DND-41 (cell line): ENCODE data around the gene TMPRSS15.

ENCODE experiments used
- ATAC-seq: fragments of 200-7000 bp; cut with Tn5 transposase; 3 replicates; pipeline ENCODE4 v1.9.1; 2021; ENCODE audit warnings: low read depth; ENCODE audit not compliant: insufficient read depth
- DNase-seq: peaks from one replicate; pipeline ENCODE4 v3.0.0-alpha.2; 2020
- H2AFZ ChIP-seq: 2 replicates; pipeline ENCODE4 v1.6.0; 2012; ENCODE audit warnings: low read depth, low read length
- H3K27ac ChIP-seq: 2 replicates; pipeline ENCODE4 v1.5.1; 2012; ENCODE audit warnings: low read length, inconsistent platforms
- H3K27me3 ChIP-seq: fragments of 200-600 bp; sonication (generic); 2 replicates; pipeline ENCODE4 v1.6.0; 2012; ENCODE audit warnings: low read length, mild to moderate bottlenecking, inconsistent platforms; ENCODE audit not compliant: insufficient read depth, poor library complexity
- H3K36me3 ChIP-seq: 2 replicates; pipeline ENCODE4 v1.5.1; 2012; ENCODE audit warnings: low read length, inconsistent platforms; ENCODE audit not compliant: insufficient read depth
- H3K4me1 ChIP-seq: 2 replicates; pipeline ENCODE4 v1.5.1; 2012; ENCODE audit warnings: mild to moderate bottlenecking, low read length; ENCODE audit not compliant: insufficient read depth
- H3K4me2 ChIP-seq: 2 replicates; pipeline ENCODE4 v1.6.0; 2012; ENCODE audit warnings: mild to moderate bottlenecking, moderate library complexity, low read length, inconsistent platforms; ENCODE audit not compliant: insufficient read depth
- H3K4me3 ChIP-seq, 2 experiments: fragments of 200-600 bp in 1 of 2; shearing (Covaris generic) in 1 of 2; 2 replicates each; pipeline ENCODE4 v1.5.1; 2012 to 2016; ENCODE audit warnings: inconsistent platforms in 2 of 2, low read length in 2 of 2, mild to moderate bottlenecking in 2 of 2, low read depth in 1 of 2, moderate library complexity in 1 of 2
- H3K79me2 ChIP-seq: 2 replicates; pipeline ENCODE4 v1.6.0; 2012; ENCODE audit warnings: low read length, inconsistent platforms; ENCODE audit not compliant: insufficient read depth
- H3K9ac ChIP-seq: 2 replicates; pipeline ENCODE4 v1.6.0; 2012; ENCODE audit warnings: low read depth, mild to moderate bottlenecking, inconsistent platforms, low read length, moderate library complexity
- H3K9me3 ChIP-seq: 2 replicates; pipeline ENCODE4 v1.5.1; 2012; ENCODE audit warnings: low read length, moderate library complexity, mild to moderate bottlenecking, inconsistent platforms; ENCODE audit not compliant: insufficient read depth, severe bottlenecking
- H4K20me1 ChIP-seq: 2 replicates; pipeline ENCODE4 v1.6.0; 2012; ENCODE audit warnings: low read length; ENCODE audit not compliant: insufficient read depth
- EZH2 ChIP-seq: IDR thresholded peaks from 3 replicates; pipeline ENCODE4 v1.6.1; 2012; ENCODE audit warnings: borderline replicate concordance, low read depth, mild to moderate bottlenecking, moderate library complexity, low read length, inconsistent platforms; ENCODE audit not compliant: severe bottlenecking
- TF ChIP-seq, protein P1 (sequence below): IDR thresholded peaks from 2 replicates; pipeline ENCODE4 v1.5.1; 2012; ENCODE audit warnings: borderline replicate concordance, low read length, moderate library complexity, mild to moderate bottlenecking; ENCODE audit not compliant: poor library complexity, severe bottlenecking; ENCODE audit errors: extremely low read depth

The TMPRSS15 gene

DNA sequence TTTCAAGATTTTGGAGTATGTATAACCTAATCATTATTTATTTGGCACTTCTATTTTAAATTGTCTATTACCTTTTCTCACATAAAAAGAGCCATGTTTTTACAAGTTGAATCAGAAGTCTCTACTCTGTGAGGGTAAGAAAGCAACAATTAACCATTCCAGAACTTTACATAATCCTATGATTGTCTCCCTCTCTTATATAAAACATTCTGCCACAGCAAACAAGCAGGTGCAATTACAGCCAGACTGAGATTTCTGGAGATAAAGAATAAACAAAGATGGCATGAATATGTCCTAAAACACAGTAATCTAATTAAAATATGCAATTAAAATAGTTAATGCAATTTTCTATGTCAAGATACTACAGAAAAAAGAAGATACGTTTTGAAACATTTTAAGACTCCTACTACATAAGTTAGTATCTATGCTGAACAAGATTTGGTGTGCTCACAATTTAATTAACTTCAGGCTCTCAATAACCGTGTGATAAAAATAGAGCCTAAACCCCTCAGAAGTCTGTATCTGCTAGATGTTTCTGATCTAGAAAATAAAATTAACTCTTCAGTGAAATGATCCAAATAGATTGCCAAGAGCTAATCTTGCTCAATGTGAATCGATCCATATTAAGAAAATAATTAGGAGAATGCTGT is 13.7 kb upstream of the TMPRSS15 start:
- H4K20me1 ChIP-seq, result no peaks in the 10 kb centered on the region
- H3K36me3 ChIP-seq, result no peaks in the 10 kb centered on the region
- H3K27me3 ChIP-seq, result no peaks in the 10 kb centered on the region
- no peak overlapping the region for H3K4me2 ChIP-seq
- no peak overlapping the region for H3K27ac ChIP-seq
- no peaks in the 10 kb centered on the region for H3K4me1 ChIP-seq
- H3K9ac ChIP-seq, result no peak overlapping the region
- H2AFZ ChIP-seq, result no peak overlapping the region
- H3K4me3 ChIP-seq, result no peak overlapping the region
- H3K9me3 ChIP-seq, result no peaks in the 10 kb centered on the region
- no peak for ATAC-seq
- DNase-seq, result no peak
- no peaks in the 10 kb centered on the region for H3K79me2 ChIP-seq
- no peak for TF ChIP-seq EZH2

GRCh38 chr21:18411565-18411964 is 8.0 kb upstream of the TMPRSS15 start:
- Histone ChIP-seq H3K4me1 (no peaks in the 10 kb centered on the region), H3K9me3 (no peaks in the 10 kb centered on the region), H4K20me1 (no peaks in the 10 kb centered on the region), H3K36me3 (no peaks in the 10 kb centered on the region), H3K79me2 (no peaks in the 10 kb centered on the region), H3K4me3 (no peak overlapping the region), H3K27ac (no peak overlapping the region), H3K27me3 (no peaks in the 10 kb centered on the region), H3K4me2 (no peak overlapping the region), H2AFZ (no peak overlapping the region), H3K9ac (no peak overlapping the region)
- TF ChIP-seq EZH2, result no peak
- TF ChIP-seq, protein P1, sequence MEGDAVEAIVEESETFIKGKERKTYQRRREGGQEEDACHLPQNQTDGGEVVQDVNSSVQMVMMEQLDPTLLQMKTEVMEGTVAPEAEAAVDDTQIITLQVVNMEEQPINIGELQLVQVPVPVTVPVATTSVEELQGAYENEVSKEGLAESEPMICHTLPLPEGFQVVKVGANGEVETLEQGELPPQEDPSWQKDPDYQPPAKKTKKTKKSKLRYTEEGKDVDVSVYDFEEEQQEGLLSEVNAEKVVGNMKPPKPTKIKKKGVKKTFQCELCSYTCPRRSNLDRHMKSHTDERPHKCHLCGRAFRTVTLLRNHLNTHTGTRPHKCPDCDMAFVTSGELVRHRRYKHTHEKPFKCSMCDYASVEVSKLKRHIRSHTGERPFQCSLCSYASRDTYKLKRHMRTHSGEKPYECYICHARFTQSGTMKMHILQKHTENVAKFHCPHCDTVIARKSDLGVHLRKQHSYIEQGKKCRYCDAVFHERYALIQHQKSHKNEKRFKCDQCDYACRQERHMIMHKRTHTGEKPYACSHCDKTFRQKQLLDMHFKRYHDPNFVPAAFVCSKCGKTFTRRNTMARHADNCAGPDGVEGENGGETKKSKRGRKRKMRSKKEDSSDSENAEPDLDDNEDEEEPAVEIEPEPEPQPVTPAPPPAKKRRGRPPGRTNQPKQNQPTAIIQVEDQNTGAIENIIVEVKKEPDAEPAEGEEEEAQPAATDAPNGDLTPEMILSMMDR, result no peak
- DNase-seq (no peak), ATAC-seq (no peak)

DNA sequence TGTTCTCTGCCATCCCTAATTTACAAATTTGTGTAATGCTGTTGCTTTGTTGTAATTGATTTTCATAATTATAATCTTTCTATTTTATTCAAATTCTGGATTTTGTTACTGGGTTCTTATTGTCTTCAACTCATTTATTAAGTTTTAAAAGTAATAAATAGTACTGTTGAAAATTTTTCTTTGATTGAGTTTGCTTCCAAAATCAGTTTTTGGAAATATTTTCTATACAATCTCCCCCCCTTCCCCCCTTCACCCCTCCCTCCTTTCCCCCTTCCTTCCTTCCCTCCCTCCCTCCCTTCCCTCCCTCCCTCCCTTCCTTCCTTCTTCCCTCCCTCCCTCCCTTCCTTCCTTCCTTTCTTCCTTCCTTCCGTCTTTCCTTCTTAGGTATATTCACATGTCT is 6.0 kb upstream of the TMPRSS15 start:
- H3K9me3 ChIP-seq, result no peaks in the 10 kb centered on the region
- no peak overlapping the region for H2AFZ ChIP-seq

GRCh38 chr21:18398843-18399242 is 4.7 kb downstream of the TMPRSS15 start:
- H2AFZ ChIP-seq, result no peak overlapping the region
- H3K9me3 ChIP-seq, result no peaks in the 10 kb centered on the region
- no peak overlapping the region for H3K4me3 ChIP-seq
- ATAC-seq (no peak), DNase-seq (no peak)
- no peak overlapping the region for H3K27ac ChIP-seq
- no peak overlapping the region for H3K9ac ChIP-seq
- H3K36me3 ChIP-seq, result no peaks in the 10 kb centered on the region
- no peaks in the 10 kb centered on the region for H3K79me2 ChIP-seq
- TF ChIP-seq, protein P1, result no peak
- TF ChIP-seq EZH2, result no peak
- no peaks in the 10 kb centered on the region for H4K20me1 ChIP-seq
- H3K27me3 ChIP-seq, result no peaks in the 10 kb centered on the region
- H3K4me1 ChIP-seq, result no peaks in the 10 kb centered on the region
- H3K4me2 ChIP-seq, result no peak overlapping the region

More for the DNA sequence above, 6.0 kb upstream of the TMPRSS15 start:
- Histone ChIP-seq H3K4me1 (no peaks in the 10 kb centered on the region), H3K27ac (no peak overlapping the region), H3K4me3 (no peak overlapping the region), H3K27me3 (no peaks in the 10 kb centered on the region), H3K9ac (no peak overlapping the region), H3K4me2 (no peak overlapping the region), H4K20me1 (no peaks in the 10 kb centered on the region), H3K36me3 (no peaks in the 10 kb centered on the region), H3K79me2 (no peaks in the 10 kb centered on the region)
- DNase-seq (no peak), ATAC-seq (no peak)
- TF ChIP-seq EZH2, result no peak
- TF ChIP-seq, protein P1, result no peak
